AG04450 (cell line): ENCODE data around the gene MPP2. TPM values are rescaled to one million over a fixed set of nuclear protein-coding genes. Genes with fewer than 3 reads are reported as not detected.
A peak's percentile ranks its signal among the peaks of the same experiment; 100 is the strongest.

Source experiments
- CTCF ChIA-PET: fragments of 300-600, 350-600 bp; formaldehyde crosslinking; extraction: SDS; loops from one replicate; lab custom pipeline; 2022; ENCODE audit warnings: antibody characterized with exemption, inconsistent platforms; lab: Charles Lee
- POLR2A ChIA-PET: fragments of 350-600 bp; formaldehyde crosslinking; extraction: SDS; loops from one replicate; lab custom pipeline; 2021; ENCODE audit warnings: antibody characterized with exemption, inconsistent platforms; lab: Yijun Ruan, JAX
- DNase-seq: peaks from one replicate; pipeline ENCODE4 v3.0.0-alpha.2; 2011; ENCODE audit warnings: low read depth, low spot score
- H3K27ac ChIP-seq: one replicate; pipeline ENCODE4 v1.5.1; 2012; ENCODE audit warnings: low read depth, low read length, control low read depth
- H3K27me3 ChIP-seq: one replicate; pipeline ENCODE4 v1.6.0; 2012; ENCODE audit warnings: low read length; ENCODE audit not compliant: control insufficient read depth, insufficient read depth
- H3K4me3 ChIP-seq: 2 replicates; pipeline ENCODE4 v1.5.1; 2011; ENCODE audit warnings: mild to moderate bottlenecking, low read depth, low read length, control low read depth
- H3K9me3 ChIP-seq: 2 replicates; pipeline ENCODE4 v1.5.1; 2012; ENCODE audit warnings: low read length; ENCODE audit not compliant: control insufficient read depth, insufficient read depth
- CTCF ChIP-seq: IDR thresholded peaks from 2 replicates; pipeline ENCODE4 v1.5.1; 2011; ENCODE audit warnings: low read depth, low read length, control low read depth, inconsistent platforms
- polyA plus RNA-seq: library from polyadenylated mRNA; depleted of rRNA; stranded (reverse); fragments of >200 nt; gene quantifications from 2 replicates; pipeline ENCODE4 v1.2.3, GENCODE V29; 2011

The MPP2 gene
- polyA plus RNA-seq, 1 experiment = 2.4 TPM

GRCh38 chr17:43841282-43841681 lies 66.1 kb downstream of the MPP2 start:
- no peak overlapping the region for H3K4me3 ChIP-seq
- H3K27me3 ChIP-seq = peaks cover 9% of the 10 kb centered on the region
- TF ChIP-seq CTCF = no peak
- H3K27ac ChIP-seq = no peak overlapping the region
- DNase-seq = no peak
- POLR2A ChIA-PET = interaction anchor here (0.6 kb wide), 1 partner anchor 56 kb away, joined by 3 read pairs; no protein-coding TSS in a partner anchor
- CTCF ChIA-PET = interaction anchor here (1.1 to 1.2 kb wide), 2 partner anchors 75 to 103 kb away, joined by 3 to 4 read pairs; no protein-coding TSS in a partner anchor
- no peaks in the 10 kb centered on the region for H3K9me3 ChIP-seq

- peaks cover 9% of the 10 kb centered on the region for H3K27me3 ChIP-seq
- ChIA-PET POLR2A (no interaction called here), CTCF (interaction anchor here (0.5 to 1.2 kb wide), 4 partner anchors 51 to 159 kb away, joined by 3 to 5 read pairs (median 4); no protein-coding TSS in a partner anchor)
- DNase-seq = no peak
- H3K9me3 ChIP-seq = no peaks in the 10 kb centered on the region
- H3K27ac ChIP-seq = no peak overlapping the region
- H3K4me3 ChIP-seq = no peak overlapping the region
- TF ChIP-seq CTCF = peak; percentile 20; the same call in 1 of the 2 replicates
Observed at GRCh38 chr17:43840814-43841213, 66.5 kb downstream of the MPP2 start.

GRCh38 chr17:43839670-43840108 lies 67.6 kb downstream of the MPP2 start:
- peaks cover 9% of the 10 kb centered on the region for H3K27me3 ChIP-seq
- CTCF ChIA-PET = no interaction called here
- no peaks in the 10 kb centered on the region for H3K9me3 ChIP-seq
- H3K4me3 ChIP-seq = no peak overlapping the region
- H3K27ac ChIP-seq = no peak overlapping the region
- DNase-seq = no peak
- POLR2A ChIA-PET = no interaction called here
- TF ChIP-seq CTCF = no peak

- Histone ChIP-seq H3K9me3 (no peaks in the 10 kb centered on the region; the same call in 1 of the 2 replicates), H3K27me3 (peaks cover 2% of the 10 kb centered on the region), H3K27ac (no peak overlapping the region), H3K4me3 (no peak overlapping the region)
- CTCF ChIA-PET = interaction anchor here (1.6 kb wide), 1 partner anchor 12 kb away, joined by 5 read pairs; the partner anchor contains the start of gene CD300LG
- TF ChIP-seq CTCF = no peak
- POLR2A ChIA-PET = no interaction called here
- DNase-seq = no peak
Observed at GRCh38 chr17:43834106-43834505, 73.2 kb downstream of the MPP2 start.

- peak within 1 kb of the TSS; percentile 21 for H3K27ac ChIP-seq
- ChIA-PET POLR2A (no interaction called here), CTCF (interaction anchor here (1.6 to 2.4 kb wide), 2 partner anchors 13 kb away, joined by 5 to 12 read pairs; partner anchors contain the start of gene CD300LG)
- no peak for DNase-seq
- H3K4me3 ChIP-seq = peak within 1 kb of the TSS; percentile 70
- H3K9me3 ChIP-seq = no peaks in the 10 kb centered on the region; the same call in 1 of the 2 replicates
- TF ChIP-seq CTCF = no peak
- H3K27me3 ChIP-seq = peaks cover 2% of the 10 kb centered on the region
Observed at GRCh38 chr17:43832976-43833829, 74.1 kb downstream of the MPP2 start, which contains the start of gene MPP3. MPP3 (minus strand) TSS chr17:43833146; CDS start chr17:43831906, 1,240 bp downstream.
